IgD-negative memory B cell (primary cell): ENCODE data around the gene AOAH. TPM values are rescaled to one million over a fixed set of nuclear protein-coding genes. Genes with fewer than 3 reads are reported as not detected.

Source experiments
- H3K27ac Mint-ChIP-seq, 3 donors: one replicate each; pipeline ENCODE4 v1.8.0; 2020 to 2022; ENCODE audit warnings: mild to moderate bottlenecking in 3 of 3, mixed read lengths in 3 of 3, moderate library complexity in 1 of 3
- H3K27me3 Mint-ChIP-seq: one replicate; pipeline ENCODE4 v1.8.0; 2021; ENCODE audit warnings: mixed read lengths
- H3K36me3 Mint-ChIP-seq: one replicate; pipeline ENCODE4 v1.8.0; 2020; ENCODE audit warnings: mild to moderate bottlenecking, mixed read lengths
- H3K4me1 Mint-ChIP-seq, 3 donors: one replicate each; pipeline ENCODE4 v1.8.0; 2020 to 2022; ENCODE audit warnings: mixed read lengths in 3 of 3, mild to moderate bottlenecking in 1 of 3
- H3K4me3 Mint-ChIP-seq, 4 donors: one replicate each; pipeline ENCODE4 v1.8.0; 2020 to 2022; ENCODE audit warnings: mild to moderate bottlenecking in 4 of 4, mixed read lengths in 4 of 4, moderate library complexity in 3 of 4
- H3K9me3 Mint-ChIP-seq, 3 donors: one replicate each; pipeline ENCODE4 v1.8.0; 2020 to 2021; ENCODE audit warnings: mixed read lengths in 3 of 3, mild to moderate bottlenecking in 1 of 3
- polyA plus RNA-seq: library from polyadenylated mRNA; unstranded; fragments of 300-500 nt; fragmentation: Illumina TruSeq; gene quantifications from one replicate; pipeline ENCODE4 v1.2.3, GENCODE V29; 2021

The AOAH gene
- polyA plus RNA-seq, 1 donor from 2014 or later: 2.8 TPM

DNA sequence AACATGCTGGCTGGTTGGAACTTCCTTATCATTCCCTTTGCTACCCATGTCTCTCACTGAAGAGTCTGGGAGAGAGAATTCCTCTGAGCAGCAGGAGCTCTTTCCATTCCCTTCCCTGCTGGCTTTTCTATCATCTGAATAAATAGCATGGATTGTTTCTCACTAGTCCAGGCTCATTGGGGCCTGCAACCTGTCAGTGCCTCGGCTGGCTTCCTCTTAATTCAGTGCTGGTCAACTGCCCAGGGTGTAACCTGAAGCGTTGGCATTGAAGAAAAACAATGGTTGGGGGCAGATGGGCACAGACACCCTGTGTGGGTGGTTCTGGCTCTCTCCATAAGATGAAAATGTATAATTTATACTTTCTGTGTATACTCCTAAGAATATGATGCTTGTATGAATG is 179.0 kb downstream of the AOAH start:
- no peak overlapping the region for H3K27ac Mint-ChIP-seq
- H3K9me3 Mint-ChIP-seq: no peaks in the 10 kb centered on the region
- H3K4me1 Mint-ChIP-seq: peaks cover 0 to 2% (median 0%) of the 10 kb centered on the region in 3 donors
- H3K27me3 Mint-ChIP-seq: no peaks in the 10 kb centered on the region
- no peaks in the 10 kb centered on the region for H3K36me3 Mint-ChIP-seq
- no peak overlapping the region for H3K4me3 Mint-ChIP-seq

DNA sequence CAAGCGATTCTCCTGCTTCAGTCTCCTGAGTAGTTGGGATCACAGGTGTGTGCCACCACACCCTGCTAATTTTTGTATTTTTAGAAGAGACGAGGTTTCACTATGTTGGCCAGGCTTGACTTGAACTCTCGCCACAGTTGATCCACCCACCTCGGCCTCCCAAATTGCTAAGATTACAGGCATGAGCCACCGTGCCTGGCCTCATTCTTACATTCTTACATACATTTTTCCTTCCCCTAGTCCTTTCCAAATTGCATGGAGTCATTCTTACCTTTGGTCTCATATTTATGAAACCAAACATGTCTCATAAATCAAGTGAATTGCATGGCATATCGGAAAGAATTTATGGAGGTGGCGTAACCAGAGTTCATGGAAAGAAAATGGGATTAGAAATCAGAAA is 186.2 kb downstream of the AOAH start:
- Mint-ChIP-seq H3K4me1 (no peaks in the 10 kb centered on the region), H3K9me3 (no peaks in the 10 kb centered on the region), H3K27me3 (peaks cover 4% of the 10 kb centered on the region), H3K27ac (peak overlapping the region in 1 of 3 donors; percentile 6), H3K4me3 (no peak overlapping the region), H3K36me3 (peaks cover 3% of the 10 kb centered on the region)

- Mint-ChIP-seq H3K27me3 (peaks cover 5% of the 10 kb centered on the region), H3K9me3 (no peaks in the 10 kb centered on the region), H3K4me1 (no peaks in the 10 kb centered on the region), H3K36me3 (peaks cover 3% of the 10 kb centered on the region), H3K27ac (no peak overlapping the region), H3K4me3 (no peak overlapping the region)
Observed at GRCh38 chr7:36535866-36536664, 188.2 kb downstream of the AOAH start.

DNA sequence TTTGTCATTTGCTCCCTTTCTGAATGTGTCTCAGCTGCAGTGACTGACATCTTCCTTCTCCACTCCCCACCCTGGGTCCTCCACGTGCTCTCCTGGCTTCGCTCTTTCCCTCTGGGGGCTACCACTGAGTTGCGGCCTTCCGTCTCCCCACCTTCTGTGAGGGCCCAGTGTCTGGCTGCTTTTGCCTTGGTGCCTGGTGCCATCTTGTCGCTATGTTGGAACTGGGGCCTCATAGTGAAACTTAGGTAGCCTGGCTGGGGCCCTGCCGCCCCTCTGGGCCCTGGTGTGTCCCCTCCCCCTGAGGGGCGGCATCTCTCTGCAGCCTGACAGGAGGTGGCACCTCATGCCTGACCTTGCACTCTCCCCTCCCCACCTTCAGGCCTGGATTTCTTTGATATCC is 190.6 kb downstream of the AOAH start:
- Mint-ChIP-seq H3K9me3 (no peaks in the 10 kb centered on the region), H3K27ac (no peak overlapping the region), H3K27me3 (peaks cover 5% of the 10 kb centered on the region), H3K4me1 (no peaks in the 10 kb centered on the region), H3K4me3 (no peak overlapping the region), H3K36me3 (peaks cover 1% of the 10 kb centered on the region)

GRCh38 chr7:36532981-36533499 is 191.3 kb downstream of the AOAH start:
- H3K9me3 Mint-ChIP-seq: no peaks in the 10 kb centered on the region
- peaks cover 1% of the 10 kb centered on the region for H3K27me3 Mint-ChIP-seq
- no peak overlapping the region for H3K4me3 Mint-ChIP-seq
- no peaks in the 10 kb centered on the region for H3K4me1 Mint-ChIP-seq
- no peak overlapping the region for H3K27ac Mint-ChIP-seq
- H3K36me3 Mint-ChIP-seq: no peaks in the 10 kb centered on the region

DNA sequence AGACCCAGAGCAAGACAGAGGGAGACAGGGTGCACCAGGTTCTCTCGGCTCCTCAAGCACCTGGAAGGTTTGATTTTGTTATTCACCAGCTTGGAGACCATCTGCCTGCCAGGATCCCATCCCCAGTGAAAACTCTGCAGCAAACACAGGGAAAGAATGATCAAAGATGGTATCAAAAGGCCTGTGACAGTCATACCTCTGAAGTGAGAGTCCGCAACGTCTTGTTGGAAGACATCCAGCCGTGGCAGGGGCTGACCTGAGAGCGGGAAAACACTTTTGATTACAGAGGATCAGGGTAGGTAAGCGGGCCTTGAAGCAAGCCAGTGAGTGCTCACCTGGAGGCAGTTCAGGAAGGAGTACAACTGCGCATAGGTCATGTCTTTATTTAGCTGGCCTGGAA is 192.3 kb downstream of the AOAH start:
- H3K27me3 Mint-ChIP-seq: peaks cover 1% of the 10 kb centered on the region
- no peaks in the 10 kb centered on the region for H3K4me1 Mint-ChIP-seq
- no peaks in the 10 kb centered on the region for H3K36me3 Mint-ChIP-seq
- H3K4me3 Mint-ChIP-seq: no peak overlapping the region
- no peaks in the 10 kb centered on the region for H3K9me3 Mint-ChIP-seq
- no peak overlapping the region for H3K27ac Mint-ChIP-seq

- no peaks in the 10 kb centered on the region for H3K36me3 Mint-ChIP-seq
- no peaks in the 10 kb centered on the region for H3K9me3 Mint-ChIP-seq
- H3K27ac Mint-ChIP-seq: no peak overlapping the region
- H3K4me3 Mint-ChIP-seq: no peak overlapping the region
- H3K27me3 Mint-ChIP-seq: peaks cover 3% of the 10 kb centered on the region
- no peaks in the 10 kb centered on the region for H3K4me1 Mint-ChIP-seq
Observed at GRCh38 chr7:36530456-36530855, 193.8 kb downstream of the AOAH start.

- H3K27ac Mint-ChIP-seq: no peak overlapping the region
- H3K9me3 Mint-ChIP-seq: no peaks in the 10 kb centered on the region
- no peaks in the 10 kb centered on the region for H3K36me3 Mint-ChIP-seq
- H3K4me3 Mint-ChIP-seq: no peak overlapping the region
- no peaks in the 10 kb centered on the region for H3K4me1 Mint-ChIP-seq
- H3K27me3 Mint-ChIP-seq: peaks cover 5% of the 10 kb centered on the region
Observed at GRCh38 chr7:36527549-36527913, 196.8 kb downstream of the AOAH start.

- Mint-ChIP-seq H3K4me3 (no peak overlapping the region), H3K4me1 (no peaks in the 10 kb centered on the region), H3K36me3 (no peaks in the 10 kb centered on the region), H3K27me3 (peaks cover 5% of the 10 kb centered on the region), H3K9me3 (no peaks in the 10 kb centered on the region), H3K27ac (no peak overlapping the region)
Observed at GRCh38 chr7:36526863-36527548, 197.3 kb downstream of the AOAH start.

GRCh38 chr7:36523371-36524101 is 200.8 kb downstream of the AOAH start:
- peaks cover 3% of the 10 kb centered on the region for H3K27me3 Mint-ChIP-seq
- no peaks in the 10 kb centered on the region for H3K9me3 Mint-ChIP-seq
- no peak overlapping the region for H3K4me3 Mint-ChIP-seq
- H3K36me3 Mint-ChIP-seq: peaks cover 2% of the 10 kb centered on the region
- no peak overlapping the region for H3K27ac Mint-ChIP-seq
- peaks cover 0 to 2% (median 0%) of the 10 kb centered on the region in 3 donors for H3K4me1 Mint-ChIP-seq

DNA sequence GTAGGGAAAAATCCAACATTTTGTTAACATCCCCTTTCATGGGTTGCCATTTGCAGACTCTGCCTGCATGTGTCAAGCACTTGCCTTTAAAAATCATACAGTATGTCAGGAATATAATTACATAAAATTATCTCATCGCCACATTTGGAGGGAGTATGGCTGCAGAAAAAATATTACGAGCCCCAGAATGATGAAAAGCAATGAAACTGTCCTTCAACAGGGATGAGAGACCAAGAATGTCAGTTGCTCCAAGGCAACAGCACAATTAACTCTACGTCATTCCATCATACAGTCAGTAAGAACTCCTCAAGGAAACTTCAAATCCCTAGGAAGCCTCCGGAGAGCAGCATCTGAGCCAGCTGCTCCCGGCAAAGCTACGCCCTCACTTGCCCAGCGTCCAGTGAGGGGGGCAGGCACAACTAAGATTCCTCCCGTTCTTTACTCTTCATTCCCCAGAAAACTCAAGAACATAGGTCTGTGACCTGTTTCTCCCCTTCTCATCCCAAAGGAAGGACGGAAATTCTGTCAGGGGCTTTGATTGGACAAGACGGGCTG is 201.8 kb downstream of the AOAH start:
- Mint-ChIP-seq H3K9me3 (no peaks in the 10 kb centered on the region), H3K4me3 (no peak overlapping the region), H3K4me1 (peaks cover 0 to 4% (median 2%) of the 10 kb centered on the region in 3 donors), H3K36me3 (peaks cover 2% of the 10 kb centered on the region), H3K27me3 (peaks cover 3% of the 10 kb centered on the region), H3K27ac (no peak overlapping the region)

GRCh38 chr7:36521911-36522310 is 202.4 kb downstream of the AOAH start:
- H3K27me3 Mint-ChIP-seq: peaks cover 3% of the 10 kb centered on the region
- H3K4me3 Mint-ChIP-seq: no peak overlapping the region
- H3K9me3 Mint-ChIP-seq: no peaks in the 10 kb centered on the region
- H3K27ac Mint-ChIP-seq: no peak overlapping the region
- H3K4me1 Mint-ChIP-seq: peaks cover 3 to 4% (median 4%) of the 10 kb centered on the region in 3 donors
- peaks cover 2% of the 10 kb centered on the region for H3K36me3 Mint-ChIP-seq

- Mint-ChIP-seq H3K9me3 (no peaks in the 10 kb centered on the region), H3K27ac (no peak overlapping the region), H3K4me3 (no peak overlapping the region), H3K36me3 (peaks cover 2% of the 10 kb centered on the region), H3K27me3 (peaks cover 3% of the 10 kb centered on the region), H3K4me1 (peaks cover 8 to 9% (median 8%) of the 10 kb centered on the region in 3 donors)
Observed at GRCh38 chr7:36521133-36521532, 203.2 kb downstream of the AOAH start.

GRCh38 chr7:36515847-36516246 is 208.4 kb downstream of the AOAH start:
- no peaks in the 10 kb centered on the region for H3K27me3 Mint-ChIP-seq
- H3K4me1 Mint-ChIP-seq: peaks cover 8 to 10% (median 9%) of the 10 kb centered on the region in 3 donors
- H3K4me3 Mint-ChIP-seq: no peak overlapping the region
- no peaks in the 10 kb centered on the region for H3K9me3 Mint-ChIP-seq
- peaks cover 2% of the 10 kb centered on the region for H3K36me3 Mint-ChIP-seq
- no peak overlapping the region for H3K27ac Mint-ChIP-seq
